ENCODE measurements around the gene MCC.

- TF ChIP-seq CTCF (IDR thresholded peaks at IDR 0.05) (no peak), POLR2A (IDR thresholded peaks at IDR 0.05) (no peak)
Measured at GRCh38 chr5:113132564-113132963, 355.7 kb downstream of the MCC start.

Data from uterus (tissue), 2 donors.